ENCODE data around the gene BET1.

BET1 gene

DNA sequence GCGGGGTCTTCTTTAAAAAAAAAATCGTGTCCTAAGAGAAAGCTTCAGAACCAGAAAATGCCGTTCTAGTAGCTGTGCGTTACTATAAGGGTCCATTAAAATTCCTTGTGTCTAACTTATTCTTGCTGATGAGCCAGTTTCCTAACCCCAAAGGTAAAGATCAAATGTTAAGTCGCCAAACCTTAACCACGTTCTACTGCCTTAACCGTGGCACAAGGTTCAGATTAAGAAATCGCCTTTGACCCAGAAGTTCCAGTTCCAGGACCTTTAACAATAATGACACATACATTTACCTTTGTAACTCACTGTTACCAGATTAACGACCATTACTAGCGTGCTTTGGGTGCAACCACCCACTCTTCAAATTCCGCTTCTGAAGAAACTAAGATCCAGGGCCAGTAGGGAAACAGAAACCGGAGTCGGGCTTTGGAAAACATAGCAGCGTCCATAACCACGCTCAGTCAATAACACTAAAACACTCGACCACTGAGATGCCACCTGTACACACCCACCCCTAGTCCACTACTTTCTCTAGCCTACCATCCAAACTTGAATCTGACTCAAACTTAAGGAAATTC lies 620 bp downstream of the BET1 start:
- H3K79me2 ChIP-seq (ENCODE audit: insufficient read depth, low read depth), result peaks cover 30% of the 10 kb centered on the region; the same call in 1 of the 2 replicates
- H3K36me3 ChIP-seq (ENCODE audit: insufficient read depth), result no peaks in the 10 kb centered on the region
- H2AFZ ChIP-seq (ENCODE audit: low read depth), result peak overlapping the region; percentile 98
- no peak for TF ChIP-seq CTCF (conservative IDR thresholded peaks at IDR 0.05; ENCODE audit: low read depth, low read length)
- H4K20me1 ChIP-seq (ENCODE audit: insufficient read depth), result no peaks in the 10 kb centered on the region
- no peaks in the 10 kb centered on the region for H3K27me3 ChIP-seq (ENCODE audit: insufficient read depth, low read depth)
- peak overlapping the region; percentile 70 for H3K4me2 ChIP-seq
- H3K4me3 ChIP-seq (IDR thresholded peaks at IDR 0.05; ENCODE audit: insufficient read depth, low read depth, low read length), result peak overlapping the region; percentile 84
- H3K9ac ChIP-seq, result peak overlapping the region; percentile 88
- peak overlapping the region; percentile 65 for H3K27ac ChIP-seq
- peaks cover 21% of the 10 kb centered on the region for H3K4me1 ChIP-seq (ENCODE audit: low read depth, poor library complexity, severe bottlenecking)

DNA sequence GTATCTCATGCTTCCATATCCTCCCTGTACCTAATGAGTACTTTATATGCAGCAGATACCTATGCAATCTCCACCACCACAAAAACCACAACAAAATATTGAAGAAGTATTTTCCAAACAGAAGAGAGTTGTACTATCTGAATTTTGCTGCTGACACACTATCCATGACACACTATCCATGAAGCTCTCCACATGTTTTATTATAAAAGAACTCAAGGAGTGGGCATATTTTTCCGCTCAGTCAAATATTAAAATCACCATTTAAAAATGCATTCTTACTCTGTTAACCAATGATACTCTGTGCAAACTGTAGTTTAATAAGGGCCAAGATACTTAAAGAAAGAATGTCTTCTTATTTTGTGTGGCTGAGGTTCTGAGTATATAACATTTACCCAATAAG lies 2.8 kb downstream of the BET1 start:
- Histone ChIP-seq H3K4me3 (IDR thresholded peaks at IDR 0.05; ENCODE audit: insufficient read depth, low read depth, low read length) (no peak overlapping the region), H3K9ac (no peak overlapping the region), H3K4me2 (no peak overlapping the region), H4K20me1 (ENCODE audit: insufficient read depth) (no peaks in the 10 kb centered on the region), H3K27me3 (ENCODE audit: insufficient read depth, low read depth) (no peaks in the 10 kb centered on the region), H3K79me2 (ENCODE audit: insufficient read depth, low read depth) (peaks cover 30% of the 10 kb centered on the region; the same call in 1 of the 2 replicates), H3K36me3 (ENCODE audit: insufficient read depth) (no peaks in the 10 kb centered on the region), H2AFZ (ENCODE audit: low read depth) (no peak overlapping the region), H3K4me1 (ENCODE audit: low read depth, poor library complexity, severe bottlenecking) (peaks cover 21% of the 10 kb centered on the region), H3K27ac (no peak overlapping the region)
- no peak for TF ChIP-seq CTCF (conservative IDR thresholded peaks at IDR 0.05; ENCODE audit: low read depth, low read length)

- Histone ChIP-seq H3K27ac (no peak overlapping the region), H3K36me3 (ENCODE audit: insufficient read depth) (no peaks in the 10 kb centered on the region), H3K4me1 (ENCODE audit: low read depth, poor library complexity, severe bottlenecking) (peaks cover 9% of the 10 kb centered on the region), H3K4me3 (IDR thresholded peaks at IDR 0.05; ENCODE audit: insufficient read depth, low read depth, low read length) (no peak overlapping the region), H3K27me3 (ENCODE audit: insufficient read depth, low read depth) (no peaks in the 10 kb centered on the region), H2AFZ (ENCODE audit: low read depth) (no peak overlapping the region), H3K79me2 (ENCODE audit: insufficient read depth, low read depth) (peaks cover 18% of the 10 kb centered on the region; the same call in 1 of the 2 replicates), H4K20me1 (ENCODE audit: insufficient read depth) (no peaks in the 10 kb centered on the region), H3K4me2 (no peak overlapping the region), H3K9ac (no peak overlapping the region)
- TF ChIP-seq CTCF (conservative IDR thresholded peaks at IDR 0.05; ENCODE audit: low read depth, low read length), result no peak
These were observed 6.3 kb downstream of the BET1 start for GRCh38 chr7:93997868-93998267.

- no peak overlapping the region for H3K27ac ChIP-seq
- H3K9ac ChIP-seq, result no peak overlapping the region
- no peak overlapping the region for H3K4me2 ChIP-seq
- H2AFZ ChIP-seq (ENCODE audit: low read depth), result no peak overlapping the region
- H3K36me3 ChIP-seq (ENCODE audit: insufficient read depth), result no peaks in the 10 kb centered on the region
- H3K4me3 ChIP-seq (IDR thresholded peaks at IDR 0.05; ENCODE audit: insufficient read depth, low read depth, low read length), result no peak overlapping the region
- H3K27me3 ChIP-seq (ENCODE audit: insufficient read depth, low read depth), result no peaks in the 10 kb centered on the region
- no peaks in the 10 kb centered on the region; the same call in 1 of the 2 replicates for H4K20me1 ChIP-seq (ENCODE audit: insufficient read depth)
- H3K79me2 ChIP-seq (ENCODE audit: insufficient read depth, low read depth), result no peaks in the 10 kb centered on the region
- no peak for TF ChIP-seq CTCF (conservative IDR thresholded peaks at IDR 0.05; ENCODE audit: low read depth, low read length)
- no peaks in the 10 kb centered on the region for H3K4me1 ChIP-seq (ENCODE audit: low read depth, poor library complexity, severe bottlenecking)
These were observed 11.6 kb downstream of the BET1 start for GRCh38 chr7:93992421-93993110.

All from KMS-11 (cell line).